Activated T-helper 17 cell treated with anti-CD3 and anti-CD28 coated beads, Interleukin-2, amount 50 U/mL, for 72 hours (primary cell): ENCODE results near the gene BICC1. TPM values are rescaled to one million over a fixed set of nuclear protein-coding genes. Genes with fewer than 3 reads are reported as not detected.
"Not testable (repeated sequence)": the region's sequence is repeated elsewhere in the genome, so short reads cannot be mapped to it uniquely, and the experiment has no call there.

Experiments used
- ATAC-seq: fragments of 150-1000 bp; cut with Tn5 transposase; replicated peaks from 2 replicates; pipeline ENCODE4 v1.10.0; 2021; ENCODE audit warnings: mild to moderate bottlenecking, moderate library complexity
- H3K27ac Mint-ChIP-seq: one replicate; pipeline ENCODE4 v1.8.0; 2022; ENCODE audit warnings: mixed read lengths
- H3K27me3 Mint-ChIP-seq: one replicate; pipeline ENCODE4 v1.8.0; 2022; ENCODE audit warnings: mixed read lengths
- H3K36me3 Mint-ChIP-seq: one replicate; pipeline ENCODE4 v1.8.0; 2022; ENCODE audit warnings: low read depth, mild to moderate bottlenecking, mixed read lengths
- H3K4me1 Mint-ChIP-seq: one replicate; pipeline ENCODE4 v1.8.0; 2022; ENCODE audit warnings: mixed read lengths
- H3K4me3 Mint-ChIP-seq: one replicate; pipeline ENCODE4 v1.8.0; 2022; ENCODE audit warnings: mild to moderate bottlenecking, mixed read lengths
- H3K9me3 Mint-ChIP-seq: one replicate; pipeline ENCODE4 v1.8.0; 2022; ENCODE audit warnings: mixed read lengths
- total RNA-seq, 2 donors: library from RNA; stranded (reverse); gene quantifications; one replicate each; pipeline ENCODE4 v1.2.3, GENCODE V29; 2022

BICC1 gene
- total RNA-seq, 2 donors from 2014 or later, result 0.05 to 0.28 TPM

DNA sequence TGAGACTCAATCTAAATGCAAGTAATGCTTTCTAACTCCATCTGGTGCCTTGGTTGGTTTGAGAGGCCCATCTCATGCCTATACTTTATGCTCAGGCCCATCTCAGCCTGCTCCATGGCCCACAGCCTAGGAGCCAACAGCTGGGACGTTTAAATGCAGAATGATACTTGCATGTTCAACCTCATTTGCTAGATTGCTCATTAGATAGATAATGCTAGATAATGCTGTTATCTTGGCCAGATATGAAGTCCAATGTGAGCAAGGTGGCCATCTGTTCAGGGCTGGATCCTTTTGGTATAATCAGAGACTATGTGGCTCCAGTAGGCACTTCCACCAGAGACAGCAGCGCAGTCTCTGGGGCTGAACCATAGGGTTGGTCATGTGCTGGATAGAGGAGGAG lies 342.1 kb downstream of the BICC1 start:
- H3K27me3 Mint-ChIP-seq, result peaks cover under 1% of the 10 kb centered on the region
- no peak for ATAC-seq
- no peaks in the 10 kb centered on the region for H3K4me1 Mint-ChIP-seq
- no peak overlapping the region for H3K4me3 Mint-ChIP-seq
- no peaks in the 10 kb centered on the region for H3K36me3 Mint-ChIP-seq
- peaks cover 8% of the 10 kb centered on the region for H3K9me3 Mint-ChIP-seq
- no peak overlapping the region for H3K27ac Mint-ChIP-seq

GRCh38 chr10:58856508-58857240 lies 344.0 kb downstream of the BICC1 start:
- Mint-ChIP-seq H3K4me1 (no peaks in the 10 kb centered on the region), H3K36me3 (no peaks in the 10 kb centered on the region), H3K4me3 (no peak overlapping the region), H3K27me3 (peaks cover 3% of the 10 kb centered on the region), H3K27ac (no peak overlapping the region), H3K9me3 (peaks cover 11% of the 10 kb centered on the region)
- no peak for ATAC-seq

- no peak for ATAC-seq
- Mint-ChIP-seq H3K4me1 (no peaks in the 10 kb centered on the region), H3K36me3 (no peaks in the 10 kb centered on the region), H3K4me3 (no peak overlapping the region), H3K9me3 (peaks cover 11% of the 10 kb centered on the region), H3K27me3 (peaks cover 3% of the 10 kb centered on the region), H3K27ac (no peak overlapping the region)
Measured at GRCh38 chr10:58857251-58857805, 344.7 kb downstream of the BICC1 start.

GRCh38 chr10:58858123-58858522 lies 345.5 kb downstream of the BICC1 start:
- H3K9me3 Mint-ChIP-seq, result peaks cover 11% of the 10 kb centered on the region
- H3K36me3 Mint-ChIP-seq, H3K27ac Mint-ChIP-seq, H3K4me3 Mint-ChIP-seq, H3K27me3 Mint-ChIP-seq, ATAC-seq, H3K4me1 Mint-ChIP-seq: not testable (repeated sequence)

- Mint-ChIP-seq H3K27ac (no peak overlapping the region), H3K36me3 (no peaks in the 10 kb centered on the region), H3K9me3 (peaks cover 11% of the 10 kb centered on the region), H3K4me3 (no peak overlapping the region), H3K4me1 (no peaks in the 10 kb centered on the region), H3K27me3 (peaks cover 3% of the 10 kb centered on the region)
- ATAC-seq, result no peak
Measured at GRCh38 chr10:58859526-58859925, 346.9 kb downstream of the BICC1 start.

DNA sequence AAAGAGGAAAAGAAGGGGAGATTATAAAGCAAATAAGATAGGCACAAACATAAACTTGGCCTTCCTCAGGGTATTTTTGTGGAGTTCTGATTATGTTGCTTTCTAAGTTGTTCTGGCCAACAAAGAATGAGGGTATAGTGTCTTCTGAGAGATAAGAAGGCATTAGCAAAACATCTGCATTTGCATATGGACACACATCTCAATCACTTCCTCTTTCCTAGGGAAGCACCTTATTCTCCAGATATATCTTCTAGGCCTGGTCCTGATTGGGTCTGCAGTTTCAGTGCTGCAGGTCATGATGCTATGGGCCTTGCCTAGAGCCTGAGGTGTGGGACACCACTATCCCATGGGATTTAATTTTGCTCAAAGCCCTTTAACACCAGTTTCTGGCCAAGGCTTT lies 355.0 kb downstream of the BICC1 start:
- ATAC-seq, result no peak
- Mint-ChIP-seq H3K4me1 (no peaks in the 10 kb centered on the region), H3K4me3 (no peak overlapping the region), H3K27me3 (peaks cover 4% of the 10 kb centered on the region), H3K27ac (no peak overlapping the region), H3K36me3 (no peaks in the 10 kb centered on the region), H3K9me3 (no peaks in the 10 kb centered on the region)

DNA sequence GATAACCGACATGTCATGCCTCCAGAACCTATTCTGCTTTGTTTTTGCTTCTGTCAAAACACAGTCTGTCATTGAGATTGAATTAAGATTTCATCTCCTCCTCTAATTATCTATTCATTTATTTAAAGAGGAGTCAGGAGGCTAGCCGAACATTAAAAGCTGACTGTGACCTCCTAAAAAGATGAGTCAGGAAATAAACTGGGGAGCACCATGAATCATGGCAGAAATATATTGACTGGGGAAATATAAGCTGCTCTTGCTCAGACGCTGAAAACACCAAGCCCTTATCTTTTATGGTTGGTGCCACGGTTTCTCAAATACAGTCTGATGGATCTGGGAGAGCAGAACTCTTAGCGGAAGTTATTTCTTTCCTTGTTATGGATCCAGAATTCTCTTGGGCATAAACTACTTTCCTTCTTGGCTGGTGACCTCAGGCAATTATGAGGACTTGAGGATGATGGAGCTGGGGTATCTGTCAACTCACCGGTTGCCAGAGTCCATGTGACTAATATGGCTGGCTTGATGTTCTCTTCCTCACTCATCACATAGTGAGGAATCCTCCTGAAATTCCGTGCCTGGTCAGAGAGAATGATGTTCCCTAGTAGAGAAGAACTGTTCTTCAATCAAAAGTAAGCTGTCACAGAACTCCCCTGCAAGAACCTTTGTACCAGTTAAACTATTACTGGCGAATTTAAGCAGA lies 356.2 kb downstream of the BICC1 start:
- Mint-ChIP-seq H3K4me1 (no peaks in the 10 kb centered on the region), H3K27me3 (peaks cover 4% of the 10 kb centered on the region), H3K36me3 (no peaks in the 10 kb centered on the region), H3K9me3 (no peaks in the 10 kb centered on the region), H3K27ac (no peak overlapping the region), H3K4me3 (no peak overlapping the region)
- ATAC-seq, result no peak

- Mint-ChIP-seq H3K4me3 (no peak overlapping the region), H3K27me3 (peaks cover 3% of the 10 kb centered on the region), H3K27ac (no peak overlapping the region), H3K9me3 (no peaks in the 10 kb centered on the region), H3K4me1 (no peaks in the 10 kb centered on the region), H3K36me3 (no peaks in the 10 kb centered on the region)
- ATAC-seq, result no peak
Measured at GRCh38 chr10:58870070-58870469, 357.4 kb downstream of the BICC1 start.

GRCh38 chr10:58873161-58873560 lies 360.5 kb downstream of the BICC1 start:
- H3K36me3 Mint-ChIP-seq, result no peaks in the 10 kb centered on the region
- H3K4me1 Mint-ChIP-seq, result no peaks in the 10 kb centered on the region
- no peak overlapping the region for H3K4me3 Mint-ChIP-seq
- no peaks in the 10 kb centered on the region for H3K9me3 Mint-ChIP-seq
- no peak for ATAC-seq
- no peaks in the 10 kb centered on the region for H3K27me3 Mint-ChIP-seq
- H3K27ac Mint-ChIP-seq, result no peak overlapping the region

Other genes with a start within 250 kb of the BICC1 start
- gene IPMK, start 245.0 kb upstream of the BICC1 start, total RNA-seq, result 10 to 100 TPM; 10.6 to 26.4 TPM
- gene CISD1, start 243.7 kb upstream of the BICC1 start, total RNA-seq, result 10 to 100 TPM; 39.9 to 74.0 TPM
- gene UBE2D1, start 177.9 kb upstream of the BICC1 start, total RNA-seq, result 10 to 100 TPM; 10.2 to 13.9 TPM
- gene TFAM, start 127.5 kb upstream of the BICC1 start, total RNA-seq, result 100 to 1,000 TPM in 1 of 2 donors, 10 to 100 TPM in 1; 49.0 to 102 TPM